Ishikawa (cell line): ENCODE results near the gene ZNF785.

ENCODE experiments used
- CREB1 ChIP-seq: IDR thresholded peaks from 2 replicates; pipeline ENCODE4 v1.6.1; 2012; ENCODE audit warnings: low read depth
- EP300 ChIP-seq: IDR thresholded peaks from 2 replicates; pipeline ENCODE4 v1.6.1; 2012; ENCODE audit warnings: borderline replicate concordance
- FOXM1 ChIP-seq: IDR thresholded peaks from 2 replicates; pipeline ENCODE4 v1.6.1; 2012; ENCODE audit warnings: low read depth, borderline replicate concordance
- RAD21 ChIP-seq: IDR thresholded peaks from 2 replicates; pipeline ENCODE4 v1.6.1; 2012; ENCODE audit warnings: low read depth
- REST ChIP-seq: IDR thresholded peaks from 2 replicates; pipeline ENCODE4 v1.6.1; 2012; ENCODE audit warnings: low read depth, mild to moderate bottlenecking
- YY1 ChIP-seq: IDR thresholded peaks from 2 replicates; pipeline ENCODE4 v1.6.1; 2012; ENCODE audit warnings: low read depth

- TF ChIP-seq FOXM1 = peak; percentile 67; the same call in 1 of the 2 replicates
- TF ChIP-seq YY1 = peak; percentile 97
- no peak for TF ChIP-seq RAD21
- TF ChIP-seq REST = no peak
- no peak for TF ChIP-seq EP300
- TF ChIP-seq CREB1 = peak; percentile 73
Observed at GRCh38 chr16:30571445-30572322, 13.8 kb downstream of the ZNF785 start, which contains the start of gene ZNF688.
